DMS153 treated with DMSO at 0.1 percent for 48 hours (cell line): ENCODE results near the gene TTC24.
"Not testable (repeated sequence)": the region's sequence is repeated elsewhere in the genome, so short reads cannot be mapped to it uniquely, and the experiment has no call there.

Experiments used
- DNase-seq: peaks from one replicate; lab custom pipeline; 2025; ENCODE audit not compliant: unreplicated experiment; lab: John Stamatoyannopoulos, UW

The TTC24 gene

GRCh38 chr1:156579472-156579871 lies at the start of gene TTC24:
TSS of gene TTC24 (plus strand) at chr1:156579723. CDS start at chr1:156581365, 1,642 bp downstream.
- DNase-seq: no peak

DNA sequence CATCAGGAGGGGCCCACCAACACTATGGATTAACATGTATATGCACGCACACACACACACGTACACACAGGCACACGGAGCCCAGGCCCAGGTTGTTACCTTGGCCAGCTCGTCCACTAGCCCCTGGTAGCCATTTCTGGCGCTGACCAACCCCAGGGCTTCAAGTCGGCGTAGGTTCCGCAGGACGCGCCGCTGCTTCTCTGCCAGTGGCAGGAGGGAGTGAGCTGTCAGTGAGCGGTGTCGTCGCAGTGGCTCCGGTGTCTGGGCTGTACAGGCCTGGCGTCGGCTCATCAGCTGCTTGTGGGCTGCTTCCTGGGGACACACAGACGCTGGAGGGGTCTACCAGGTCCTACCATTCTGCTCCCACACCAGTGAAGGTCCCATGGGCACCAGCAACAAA lies 49.5 kb upstream of the TTC24 start:
- no peak for DNase-seq

GRCh38 chr1:156532374-156532773 lies 47.1 kb upstream of the TTC24 start:
- no peak for DNase-seq

- no peak for DNase-seq
Measured at GRCh38 chr1:156533568-156534220, 45.8 kb upstream of the TTC24 start.

- no peak for DNase-seq
Measured at GRCh38 chr1:156534424-156535060, 45.0 kb upstream of the TTC24 start.

DNA sequence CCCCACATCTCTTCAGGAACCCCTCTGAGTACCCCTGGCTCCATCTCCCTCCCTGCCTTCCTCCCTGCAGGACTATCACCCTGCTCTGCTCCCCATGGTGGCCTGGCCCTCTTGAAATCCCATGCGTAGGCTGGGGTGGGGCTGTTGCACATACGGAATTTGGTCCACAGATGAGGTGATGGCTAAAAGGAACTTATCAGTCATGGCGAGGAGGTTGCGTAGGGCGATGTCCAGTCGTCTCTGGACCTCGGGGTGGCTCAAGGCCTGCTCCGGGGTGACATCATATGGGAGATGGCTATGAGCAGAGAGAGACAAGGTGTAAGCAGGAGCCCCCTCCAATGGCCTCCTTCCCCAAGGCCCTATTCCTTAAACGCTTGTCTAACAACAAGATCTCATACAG lies 42.5 kb upstream of the TTC24 start:
- DNase-seq: no peak

DNA sequence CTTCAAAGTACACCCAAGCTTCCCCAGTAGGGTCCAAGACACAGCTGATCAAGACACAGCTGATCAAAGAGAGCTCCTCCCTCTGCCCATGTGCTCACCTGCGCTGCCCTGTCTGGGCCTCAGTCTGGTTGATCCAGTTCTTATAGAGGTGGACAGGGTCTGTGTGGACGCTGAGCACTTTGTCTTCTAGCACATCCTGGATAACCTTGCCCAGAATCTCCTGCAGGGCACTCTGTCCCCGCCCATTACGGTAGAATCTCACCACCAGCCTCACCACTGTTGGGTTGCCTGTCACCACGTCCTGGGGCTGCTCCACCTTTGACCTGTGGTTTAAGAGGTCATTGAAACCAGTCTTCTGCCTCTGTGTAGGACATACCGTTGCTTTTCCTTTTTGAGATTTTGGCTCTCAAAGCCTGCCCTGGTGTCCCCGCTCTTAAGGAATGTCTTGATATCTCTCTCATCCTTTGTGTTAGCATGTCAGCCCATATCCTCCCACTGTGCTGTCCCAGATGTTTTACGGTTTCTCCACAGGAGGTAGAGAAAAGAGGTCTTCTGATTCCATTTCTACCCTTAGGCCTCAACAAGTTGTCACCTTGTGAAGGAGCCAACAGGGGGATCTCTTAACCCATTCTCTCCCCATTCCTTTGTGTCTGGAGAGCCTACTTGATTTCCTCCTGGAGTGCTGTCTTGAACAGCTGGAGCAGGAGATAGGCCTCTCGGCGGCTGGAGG lies 40.6 kb upstream of the TTC24 start:
- DNase-seq: no peak

DNA sequence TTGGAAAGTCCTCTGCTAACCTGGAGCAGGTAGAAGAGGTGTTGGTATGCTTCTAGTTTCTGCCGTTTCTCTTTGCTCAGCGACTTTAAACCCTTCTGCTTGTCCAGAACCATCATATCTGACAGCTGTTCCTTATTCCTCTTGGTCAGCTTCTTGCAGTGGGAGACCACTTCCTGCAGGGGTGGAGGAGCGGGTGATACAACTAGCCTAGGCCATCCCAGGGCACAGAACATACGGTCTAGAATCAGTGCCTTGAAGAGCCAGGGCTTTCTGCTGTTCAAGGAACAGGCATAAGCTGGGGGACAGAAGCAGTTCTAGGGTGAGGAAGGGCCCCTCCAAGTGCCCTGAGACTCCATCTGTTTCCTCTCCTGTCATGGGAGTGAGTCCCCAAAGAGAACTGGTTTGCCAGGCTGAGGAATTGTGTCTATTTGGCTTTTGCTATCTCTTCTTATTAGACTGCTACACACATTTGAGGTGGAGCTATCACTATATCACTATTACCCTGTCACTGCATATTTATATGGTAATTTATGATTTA lies 39.6 kb upstream of the TTC24 start:
- DNase-seq: no peak

GRCh38 chr1:156540955-156541354 lies 38.6 kb upstream of the TTC24 start:
- DNase-seq: no peak

DNA sequence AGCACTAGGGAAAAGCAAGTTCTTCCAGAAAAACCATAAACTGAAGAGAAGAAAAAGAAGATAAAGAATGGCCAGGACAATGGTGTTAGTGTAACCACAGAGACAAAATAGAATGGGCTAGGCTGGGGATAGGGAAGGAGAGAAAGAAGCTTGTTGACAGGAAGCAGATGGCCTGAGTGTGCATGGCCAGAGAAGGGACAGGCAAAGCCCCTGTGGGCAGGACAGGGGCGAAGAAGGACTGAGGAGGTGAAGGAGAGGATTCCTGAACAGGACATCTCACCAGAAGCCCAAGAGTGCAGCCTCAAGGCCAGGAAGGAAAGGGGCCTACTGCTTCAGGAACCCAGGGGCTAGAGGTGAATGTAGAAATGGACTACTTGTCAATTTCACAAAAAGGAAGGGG lies 36.5 kb upstream of the TTC24 start:
- no peak for DNase-seq

DNA sequence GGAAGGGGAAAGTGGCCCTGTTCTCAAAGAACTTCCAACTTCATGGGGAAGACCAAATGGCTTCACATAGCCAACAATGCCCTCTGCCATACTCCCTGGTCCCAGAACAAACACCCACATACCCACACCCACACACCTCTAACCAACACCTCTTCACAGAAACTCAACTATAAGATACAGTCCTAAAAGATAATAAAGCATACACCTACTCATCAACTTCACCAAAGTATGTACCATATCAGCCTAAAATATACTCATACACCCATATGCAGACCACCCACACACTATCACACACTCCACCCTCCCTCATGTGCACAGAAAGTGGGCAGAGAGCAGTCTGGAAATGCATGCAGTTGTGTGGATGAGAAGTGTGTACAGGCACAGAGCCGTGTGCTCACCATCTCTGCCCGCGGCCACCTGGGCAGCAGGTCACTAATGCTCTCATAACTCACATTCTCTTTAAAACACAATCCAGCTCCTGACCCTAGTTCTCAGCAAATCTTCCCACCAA lies 34.9 kb upstream of the TTC24 start:
- DNase-seq: no peak

GRCh38 chr1:156546267-156546666 lies 33.3 kb upstream of the TTC24 start:
- no peak for DNase-seq

DNA sequence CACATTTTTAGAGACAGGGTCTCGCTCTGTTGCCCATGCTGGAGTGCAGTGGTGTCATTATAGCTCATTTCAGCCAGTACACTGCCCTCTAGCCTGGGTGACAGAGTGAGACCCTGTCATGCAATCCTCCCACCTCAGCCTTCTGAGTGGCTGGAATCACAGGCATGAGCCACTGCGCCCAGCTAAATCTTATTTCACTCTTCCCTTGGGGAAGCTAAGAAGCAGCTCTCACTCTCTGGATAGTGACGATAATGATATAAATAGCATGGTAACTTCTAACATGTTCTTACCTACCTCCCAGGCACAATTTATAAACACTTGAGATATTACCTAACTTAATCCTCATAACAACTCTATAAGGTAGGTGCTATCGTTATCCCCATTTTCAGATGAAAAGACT lies 32.1 kb upstream of the TTC24 start:
- no peak for DNase-seq

GRCh38 chr1:156547982-156548381 lies 31.5 kb upstream of the TTC24 start:
- no peak for DNase-seq

DNA sequence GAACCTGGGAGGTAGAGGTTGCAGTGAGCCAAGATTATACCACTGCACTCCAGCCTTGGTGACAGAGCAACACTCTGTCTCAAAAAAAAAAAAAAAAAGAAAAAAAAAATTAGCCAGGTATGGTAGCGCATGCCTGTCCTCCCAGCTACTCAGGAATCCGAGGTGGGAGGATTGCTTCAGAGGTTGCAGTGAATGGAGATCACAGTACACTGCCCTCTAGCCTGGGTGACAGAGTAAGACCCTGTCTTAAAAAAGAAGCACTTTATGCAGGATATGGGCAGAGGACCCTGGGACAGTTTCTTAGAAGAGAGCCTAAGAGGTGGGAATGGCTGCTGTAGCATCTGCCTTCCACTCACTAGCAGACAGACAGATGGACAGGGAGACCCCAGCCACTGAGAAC lies 30.1 kb upstream of the TTC24 start:
- DNase-seq: no peak

DNA sequence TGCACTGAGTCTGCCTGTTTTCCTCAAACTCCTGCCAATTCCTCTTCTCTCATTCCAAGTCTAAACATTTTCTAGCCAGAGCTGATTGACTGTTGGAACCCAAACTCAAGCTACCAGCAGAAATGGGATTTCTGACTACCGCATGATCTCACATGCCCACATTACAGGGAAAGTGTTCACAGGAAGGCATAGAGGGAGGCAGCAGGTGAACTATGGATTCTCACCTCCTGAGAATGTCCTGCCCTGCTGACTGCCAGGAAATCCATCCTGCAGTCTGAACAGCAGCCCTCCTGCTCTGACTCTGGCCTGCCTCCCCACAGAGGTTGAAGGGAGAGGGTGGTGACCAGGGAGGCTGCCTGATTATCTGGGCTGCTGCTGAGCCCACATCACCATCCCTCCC lies 29.7 kb upstream of the TTC24 start:
- no peak for DNase-seq

DNA sequence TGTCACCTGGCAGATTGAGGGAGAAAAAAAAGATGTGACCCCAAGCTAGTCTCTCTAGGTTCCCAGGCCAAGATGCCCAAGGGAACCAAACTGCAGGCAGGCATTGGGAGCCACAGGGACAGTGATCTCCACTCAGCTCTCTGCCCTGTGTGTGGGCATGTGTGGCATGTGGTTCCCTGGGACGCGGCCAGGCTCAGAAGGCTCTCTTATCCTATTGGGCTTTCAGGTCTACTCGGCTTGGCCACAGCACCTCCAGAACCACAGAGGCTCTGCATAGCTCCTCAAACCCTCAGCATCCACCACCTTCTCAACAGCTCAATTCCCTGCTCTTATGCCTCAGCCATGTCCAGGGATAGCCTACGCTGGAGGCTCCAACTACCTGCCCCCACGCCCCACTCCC lies 29.2 kb upstream of the TTC24 start:
- no peak for DNase-seq

DNA sequence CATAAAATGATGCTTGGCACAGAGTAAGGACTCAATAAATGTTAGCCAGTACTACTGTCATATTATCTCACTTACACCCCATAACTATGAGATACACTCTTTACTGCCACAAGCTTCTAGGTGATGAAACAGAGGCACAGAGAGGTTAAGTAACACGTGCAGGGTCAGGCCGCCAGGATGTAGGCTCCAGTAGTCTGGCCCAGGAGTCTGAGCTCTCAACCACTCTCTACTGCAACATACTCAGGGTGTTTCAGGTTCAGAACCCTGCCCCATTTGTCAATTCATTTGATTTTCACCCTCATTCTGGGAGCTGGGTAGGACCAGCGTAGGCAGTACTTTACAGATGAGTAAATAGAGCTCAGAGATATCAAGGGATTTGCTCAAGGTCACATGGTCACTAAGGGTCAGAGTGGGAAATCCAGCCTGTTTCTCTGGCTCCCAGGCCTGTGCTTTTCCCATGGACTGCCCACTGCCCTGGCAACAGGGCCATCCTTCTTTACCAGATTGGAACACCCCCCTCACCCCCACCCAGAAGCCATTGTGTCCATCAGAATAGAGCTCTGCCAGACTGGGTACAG lies 28.4 kb upstream of the TTC24 start:
- DNase-seq: no peak

DNA sequence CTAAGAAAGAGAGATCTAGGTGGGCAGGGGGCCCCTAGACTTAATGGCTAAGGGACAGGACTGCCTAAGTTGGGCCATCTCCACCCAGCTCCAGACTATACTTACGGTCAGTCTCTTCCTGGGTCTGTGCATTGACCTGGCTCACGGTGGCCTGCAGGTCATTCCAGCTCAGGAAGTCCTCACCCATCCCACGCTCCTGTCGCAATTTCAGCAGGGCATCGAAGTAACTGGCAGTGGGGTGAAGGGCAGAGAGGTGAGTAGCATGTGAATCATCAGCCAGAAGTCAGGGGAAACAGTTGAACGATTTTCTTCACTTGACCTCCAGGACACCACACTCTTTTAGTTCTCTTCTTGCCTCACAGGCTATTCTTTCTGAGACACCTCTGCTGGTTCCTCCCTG lies 27.7 kb upstream of the TTC24 start:
- DNase-seq: no peak

GRCh38 chr1:156552518-156552917 lies 27.0 kb upstream of the TTC24 start:
- DNase-seq: no peak

DNA sequence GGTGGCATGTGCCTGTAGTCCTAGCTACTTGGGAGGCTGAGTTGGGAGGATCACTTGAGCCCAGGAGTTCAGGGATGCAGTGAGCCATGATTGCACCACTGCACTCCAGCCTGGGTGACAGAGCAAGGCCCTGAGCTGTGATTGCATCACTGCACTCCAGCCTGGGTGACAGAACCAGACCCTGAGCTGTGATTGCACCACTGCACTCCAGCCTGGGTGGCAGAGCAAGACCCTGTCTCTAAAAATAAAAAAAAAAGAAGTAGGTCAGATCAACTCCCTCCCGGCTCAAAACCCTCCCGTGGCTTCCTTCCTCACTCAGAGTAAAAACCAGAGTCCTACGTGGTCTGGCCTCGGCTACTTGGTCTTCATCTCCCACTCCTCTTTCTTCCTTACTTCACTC lies 26.6 kb upstream of the TTC24 start:
- DNase-seq: not testable (repeated sequence)
